ENCODE results near the gene IPO8.
"Not testable (repeated sequence)": the region's sequence is repeated elsewhere in the genome, so short reads cannot be mapped to it uniquely, and the experiment has no call there.

IPO8 gene

GRCh38 chr12:30691122-30691879 lies 4.4 kb downstream of the IPO8 start:
- in situ Hi-C loops (cut with MboI; ENCODE audit: low sequenced_read_pairs): no loop called here

- in situ Hi-C loops (cut with MboI; ENCODE audit: low sequenced_read_pairs): no loop called here
Measured at GRCh38 chr12:30687265-30687986, 8.2 kb downstream of the IPO8 start.

GRCh38 chr12:30679241-30679640 lies 16.4 kb downstream of the IPO8 start:
- in situ Hi-C loops (cut with MboI; ENCODE audit: low sequenced_read_pairs): no loop called here

- in situ Hi-C loops (cut with MboI; ENCODE audit: low sequenced_read_pairs): no loop called here
Measured at GRCh38 chr12:30678221-30678620, 17.4 kb downstream of the IPO8 start.

GRCh38 chr12:30661210-30661609 lies 34.5 kb downstream of the IPO8 start:
- in situ Hi-C loops (cut with MboI; ENCODE audit: low sequenced_read_pairs): no loop called here

DNA sequence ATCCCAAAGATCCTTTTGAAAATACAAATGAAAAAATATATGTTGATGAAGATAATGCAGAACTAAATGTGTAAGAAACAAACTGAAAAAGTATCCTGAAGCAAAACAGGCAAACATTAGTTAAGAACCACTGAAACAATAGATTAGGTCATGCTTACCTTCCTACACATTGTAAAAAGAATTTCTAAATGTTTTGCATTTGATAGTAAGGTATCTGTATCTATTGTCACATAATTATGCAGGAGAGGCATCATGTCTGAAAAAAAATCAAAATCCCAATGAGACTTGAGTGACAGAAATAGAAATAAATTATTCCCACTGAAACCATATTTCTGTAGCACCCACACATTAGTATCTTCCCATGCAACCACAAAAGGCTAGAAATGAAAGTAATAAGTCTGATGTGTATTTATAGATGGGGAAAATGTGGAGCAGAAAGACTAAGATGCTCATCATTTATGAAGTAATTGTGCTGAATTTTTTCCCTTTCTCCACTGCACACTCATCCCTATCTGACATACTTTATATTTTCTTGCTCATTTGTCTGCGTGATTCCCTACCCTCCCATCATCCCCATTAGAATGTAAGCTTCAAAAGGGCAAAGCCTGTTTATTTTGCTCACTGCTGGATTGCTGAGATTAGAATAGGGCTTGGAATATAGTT lies 43.5 kb downstream of the IPO8 start:
- in situ Hi-C loops (cut with MboI; ENCODE audit: low sequenced_read_pairs): no loop called here

DNA sequence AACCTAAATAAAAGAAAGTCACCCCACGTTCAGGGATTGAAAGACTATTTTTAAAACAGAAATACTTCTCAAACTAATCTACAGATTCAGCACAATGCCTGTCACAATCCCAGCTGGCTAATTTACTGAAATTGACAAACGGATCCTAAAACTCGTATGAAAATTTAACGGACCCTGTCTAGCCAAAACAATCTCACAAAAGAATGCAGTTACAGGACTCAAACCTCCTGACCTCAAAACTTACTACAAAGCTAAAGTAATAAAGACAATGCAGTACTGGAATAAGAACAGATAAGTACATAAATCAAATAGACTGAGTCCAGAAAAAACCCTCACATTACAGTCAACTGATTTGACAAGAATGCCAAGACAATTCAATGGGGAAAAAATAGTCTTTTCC lies 48.8 kb downstream of the IPO8 start:
- in situ Hi-C loops (cut with MboI; ENCODE audit: low sequenced_read_pairs): no loop called here

GRCh38 chr12:30643366-30643765 lies 52.3 kb downstream of the IPO8 start:
- in situ Hi-C loops (cut with MboI; ENCODE audit: low sequenced_read_pairs): no loop called here

DNA sequence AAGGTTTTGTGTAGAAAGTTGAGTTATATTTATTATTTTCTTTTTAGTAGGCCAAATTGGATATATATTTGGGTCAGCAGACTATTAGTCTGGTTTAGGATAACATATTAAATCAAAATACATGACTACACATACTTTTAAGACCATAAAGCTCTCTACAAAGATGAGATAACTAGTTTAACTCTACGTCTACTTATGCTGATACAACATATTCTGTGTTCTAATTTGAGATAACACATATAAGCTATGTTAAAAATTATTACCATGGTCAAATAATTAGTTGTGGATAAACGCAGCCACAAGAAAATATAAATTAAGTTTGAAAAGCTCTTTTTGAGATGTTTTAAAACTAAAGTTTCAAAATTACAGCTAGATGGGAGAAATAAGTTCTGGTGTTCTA lies 55.3 kb downstream of the IPO8 start:
- in situ Hi-C loops (cut with MboI; ENCODE audit: low sequenced_read_pairs): no loop called here

DNA sequence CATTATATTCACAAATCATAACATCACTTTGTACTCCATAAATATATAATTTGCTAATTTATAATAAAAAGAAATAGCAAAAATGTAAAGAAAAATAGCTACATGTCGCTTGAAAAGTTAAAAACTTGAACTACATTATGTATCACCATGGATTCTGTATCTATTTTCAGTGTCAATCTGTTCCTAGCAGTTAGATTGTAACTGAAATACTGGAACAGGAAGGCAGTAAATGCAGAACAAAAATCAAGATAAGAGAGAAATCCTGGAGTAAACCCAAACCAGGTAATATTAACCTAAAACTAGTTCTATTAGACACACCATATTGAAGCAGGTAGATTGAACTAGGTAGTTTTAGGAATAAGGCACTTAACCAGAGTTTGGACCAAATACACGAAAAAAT lies 60.3 kb downstream of the IPO8 start:
- in situ Hi-C loops (cut with MboI; ENCODE audit: low sequenced_read_pairs): no loop called here

DNA sequence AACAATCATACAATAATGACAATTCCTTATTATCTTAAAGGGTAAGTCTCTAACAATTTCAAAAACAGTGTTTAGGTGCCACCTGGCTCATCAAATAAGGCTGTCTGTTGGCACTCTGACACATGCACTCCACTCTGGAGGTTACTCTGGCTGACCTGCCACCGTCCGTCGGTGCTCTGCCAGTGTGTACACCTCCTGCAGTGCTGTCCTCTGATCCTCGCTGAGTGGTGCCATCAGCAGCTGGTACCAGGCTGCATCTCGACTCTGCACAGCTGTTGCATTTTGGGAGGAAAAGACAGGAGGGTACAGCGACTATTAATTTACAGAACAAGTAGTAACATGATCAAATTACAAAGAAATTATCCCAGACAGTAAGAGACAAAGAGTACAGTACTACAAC lies 63.9 kb downstream of the IPO8 start:
- in situ Hi-C loops (cut with MboI; ENCODE audit: low sequenced_read_pairs): no loop called here

DNA sequence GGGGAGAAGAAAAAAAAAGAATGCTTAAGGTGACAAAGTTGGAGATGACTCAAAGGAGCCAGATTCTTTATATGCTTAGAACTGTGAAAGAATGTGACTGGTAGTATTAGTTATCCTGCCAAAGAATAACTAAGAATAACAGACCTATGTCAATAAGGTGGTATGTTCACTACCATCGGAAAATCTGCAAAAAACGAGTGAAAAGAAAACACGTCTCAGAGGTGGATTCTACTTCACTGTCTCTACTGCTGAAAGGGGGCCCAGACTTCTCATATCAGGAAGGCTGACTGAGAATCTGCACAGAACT lies 64.7 kb downstream of the IPO8 start:
- in situ Hi-C loops (cut with MboI; ENCODE audit: low sequenced_read_pairs): no loop called here

DNA sequence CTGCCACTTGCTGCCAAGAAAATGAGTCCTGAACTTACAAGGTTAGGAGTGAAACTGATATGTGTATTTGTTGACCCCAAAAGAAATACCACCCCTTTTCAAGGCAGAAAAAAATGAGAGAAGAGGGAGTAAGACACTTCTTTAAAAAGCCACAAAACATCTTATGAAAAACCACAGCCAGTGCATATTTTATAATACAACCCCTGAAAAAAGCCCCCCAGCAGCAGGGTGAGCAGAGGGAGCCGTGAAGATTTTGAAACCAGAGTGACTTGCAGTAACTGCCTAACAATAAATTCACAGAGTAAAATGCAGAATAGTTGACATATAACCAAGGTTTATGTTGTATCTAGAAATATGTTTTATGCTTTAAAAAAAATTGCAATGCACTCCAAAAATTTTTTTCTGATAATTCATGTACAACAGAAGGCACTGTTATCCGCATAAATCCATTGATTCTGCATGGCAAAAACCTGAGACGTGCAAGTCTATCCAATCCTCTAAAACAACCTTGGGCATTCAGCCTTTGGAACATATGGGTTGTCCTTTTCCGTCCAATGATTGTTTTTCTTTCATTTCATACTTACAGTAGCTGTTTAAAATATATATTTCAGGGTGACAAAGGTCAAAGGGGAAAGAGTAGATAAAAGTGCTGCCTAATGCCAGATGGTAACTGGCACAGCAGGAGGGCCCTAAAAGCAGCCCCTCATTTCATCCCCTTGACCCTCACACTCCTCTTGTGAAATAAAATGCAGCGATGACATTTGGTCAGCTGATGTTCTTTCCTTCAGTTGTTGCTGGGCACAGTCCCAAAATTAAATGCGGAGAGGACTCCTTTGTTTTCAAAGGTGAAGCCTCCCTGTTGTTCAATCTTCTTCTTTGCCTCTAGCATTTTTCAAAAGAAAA lies 65.3 kb downstream of the IPO8 start:
- in situ Hi-C loops (cut with MboI; ENCODE audit: low sequenced_read_pairs): no loop called here

DNA sequence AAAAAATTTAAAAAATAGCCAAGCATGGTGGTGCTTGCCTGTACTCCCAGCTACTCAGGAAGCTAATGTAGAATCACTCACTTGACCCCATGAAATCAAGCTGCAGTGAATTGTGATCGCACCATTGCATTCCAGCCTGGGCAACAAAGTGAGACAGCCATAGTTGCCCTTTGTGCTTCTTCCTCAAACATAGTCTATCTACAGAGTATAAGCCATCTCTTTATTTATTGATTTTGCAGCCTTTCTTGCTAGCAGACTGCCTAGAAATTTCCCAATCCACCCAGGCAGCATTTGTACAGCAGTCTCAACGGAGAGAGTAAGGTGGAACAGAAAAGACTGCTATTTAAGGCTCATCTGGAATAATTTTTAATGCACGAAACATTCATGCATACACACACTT lies 68.8 kb downstream of the IPO8 start:
- in situ Hi-C loops (cut with MboI; ENCODE audit: low sequenced_read_pairs): no loop called here

DNA sequence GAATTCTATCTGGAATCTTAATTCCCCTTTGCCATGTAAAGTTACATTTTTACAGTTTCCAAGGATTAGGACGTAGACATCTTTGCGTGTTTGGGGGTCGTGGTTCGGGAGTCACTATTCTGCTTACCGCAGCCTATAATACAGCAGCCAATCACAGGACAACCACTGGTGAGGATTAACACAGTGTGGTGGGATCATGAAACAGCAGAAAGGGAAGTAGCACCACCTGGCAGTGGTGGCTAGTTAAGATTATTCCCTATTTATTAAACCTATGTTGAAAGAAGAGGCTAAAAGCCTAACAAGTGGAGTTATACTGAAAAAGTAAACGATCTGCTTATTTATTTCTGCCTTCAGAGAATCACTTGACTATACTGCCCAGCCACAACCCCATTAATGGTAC lies 71.7 kb downstream of the IPO8 start:
- in situ Hi-C loops (cut with MboI; ENCODE audit: low sequenced_read_pairs): no loop called here

DNA sequence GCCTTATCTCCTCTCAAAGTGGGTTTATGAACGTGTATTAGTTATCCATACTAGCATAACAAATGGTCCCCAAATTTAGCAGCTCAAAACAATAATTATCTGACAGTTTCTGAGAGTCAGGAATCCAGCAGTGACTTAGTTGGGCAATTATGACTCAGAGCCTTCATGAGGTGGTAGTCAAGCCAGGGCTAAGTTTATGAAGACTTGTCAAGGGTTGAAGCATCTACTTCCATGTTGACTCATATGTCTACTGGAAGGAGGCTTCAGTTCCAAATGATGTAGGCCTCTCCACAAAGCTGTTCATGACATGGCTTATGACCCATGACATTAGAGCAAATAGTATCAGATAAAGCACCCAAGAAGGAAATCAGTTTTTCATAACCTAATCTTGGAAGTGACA lies 73.2 kb downstream of the IPO8 start:
- in situ Hi-C loops (cut with MboI; ENCODE audit: low sequenced_read_pairs): no loop called here

- in situ Hi-C loops (cut with MboI; ENCODE audit: low sequenced_read_pairs): not testable (repeated sequence)
Measured at GRCh38 chr12:30621663-30622241, 73.9 kb downstream of the IPO8 start.

DNA sequence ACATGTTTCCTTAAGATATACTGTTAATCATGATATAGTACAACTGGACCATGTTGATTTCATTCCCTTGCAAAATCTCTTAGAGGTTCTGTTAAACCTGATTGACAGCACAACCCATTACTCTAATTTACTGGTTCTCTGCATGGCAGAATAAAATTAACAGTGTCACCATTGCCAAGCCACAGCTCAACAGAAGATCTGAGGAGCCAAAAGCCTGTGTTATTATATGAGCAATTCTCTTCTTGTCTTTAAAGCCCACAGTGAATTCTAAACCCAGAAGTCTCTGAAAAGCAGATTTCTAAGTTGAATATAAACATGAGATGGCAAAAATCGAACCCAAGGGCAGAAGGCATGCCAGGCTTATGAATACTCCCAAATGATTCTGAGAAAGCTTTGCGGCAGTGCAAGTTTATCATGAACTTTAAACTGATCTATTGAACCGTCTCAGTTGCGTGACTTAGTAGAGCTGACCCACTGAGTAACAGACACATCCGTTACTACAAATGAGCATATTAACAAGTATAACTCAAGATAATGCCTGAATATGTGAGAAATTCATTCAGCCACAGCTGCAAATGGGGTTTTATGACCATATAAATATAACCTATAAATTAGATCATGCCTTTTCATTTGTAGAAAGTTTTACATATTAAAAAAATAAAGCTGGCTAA lies 78.2 kb downstream of the IPO8 start:
- in situ Hi-C loops (cut with MboI; ENCODE audit: low sequenced_read_pairs): no loop called here

DNA sequence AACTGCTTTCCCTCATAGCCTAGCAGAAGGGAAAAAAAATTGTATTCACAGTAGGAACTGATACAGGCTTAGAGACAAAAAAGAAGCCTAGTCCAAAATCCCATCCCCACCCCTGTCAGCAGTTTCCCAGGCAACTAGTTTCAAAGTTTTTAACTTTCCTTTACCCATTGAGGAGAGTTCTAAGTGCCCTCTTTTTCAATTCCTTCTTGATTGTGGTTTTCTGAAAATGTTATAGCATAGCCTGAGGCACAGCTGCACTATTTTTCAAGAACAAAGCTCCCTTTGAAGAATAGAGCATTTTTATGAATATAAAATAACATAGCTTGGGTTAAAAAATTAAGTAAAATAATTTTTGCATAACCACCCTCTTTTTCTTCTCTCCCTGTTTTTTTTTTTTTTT lies 81.6 kb downstream of the IPO8 start:
- in situ Hi-C loops (cut with MboI; ENCODE audit: low sequenced_read_pairs): no loop called here

DNA sequence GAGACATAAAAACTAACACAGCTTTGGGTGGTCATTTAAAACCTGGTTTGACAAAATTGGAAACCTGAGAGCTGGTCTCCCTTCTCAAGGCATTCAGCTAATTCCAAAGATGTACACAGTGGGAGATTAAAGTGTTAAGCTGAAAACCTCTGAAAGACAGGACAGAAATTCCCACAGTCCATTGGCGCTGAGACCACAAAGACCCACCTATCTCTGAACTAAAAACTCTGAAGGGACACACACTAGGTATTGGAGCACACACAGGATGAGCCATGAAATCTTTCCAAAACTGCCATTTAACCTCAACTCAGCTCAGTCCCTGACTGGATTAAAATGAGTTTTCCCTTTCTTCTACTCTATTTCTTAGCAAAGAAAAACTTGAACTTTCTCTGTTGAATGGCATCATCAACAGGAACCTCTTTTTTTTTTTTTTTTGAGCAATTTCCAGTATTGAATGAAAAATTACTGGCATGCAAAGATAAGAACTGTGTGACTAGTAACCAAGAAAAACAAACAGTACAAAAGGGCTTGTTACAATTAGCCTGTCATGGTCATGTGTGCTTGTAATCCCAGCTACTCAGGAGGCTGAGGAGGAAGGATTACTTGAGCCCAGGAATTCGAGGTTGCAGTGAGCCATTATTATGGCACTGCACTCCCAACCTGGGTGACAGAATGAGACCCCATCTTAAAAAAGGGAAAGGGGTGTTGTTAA lies 82.4 kb downstream of the IPO8 start:
- in situ Hi-C loops (cut with MboI; ENCODE audit: low sequenced_read_pairs): no loop called here
